Activated gamma-delta T cell treated with anti-CD3 and anti-CD28 coated beads, Interleukin-2, amount 50 U/mL, for 16 hours (primary cell): ENCODE results near the gene PIK3CD.
"Not testable (repeated sequence)": the region's sequence is repeated elsewhere in the genome, so short reads cannot be mapped to it uniquely, and the experiment has no call there.

Experiments
- DNase-seq: peaks from one replicate; pipeline ENCODE4 v3.0.0-alpha.2; 2020; ENCODE audit warnings: low read depth

The PIK3CD gene

GRCh38 chr1:9736241-9736640, 84.7 kb downstream of the PIK3CD start:
- DNase-seq: no peak

GRCh38 chr1:9737057-9737456, 85.5 kb downstream of the PIK3CD start:
- no peak for DNase-seq

- no peak for DNase-seq
Measured at GRCh38 chr1:9737671-9738070, 86.1 kb downstream of the PIK3CD start.

GRCh38 chr1:9744106-9744799, 92.7 kb downstream of the PIK3CD start:
- no peak for DNase-seq

- DNase-seq: no peak
Measured at GRCh38 chr1:9746211-9746610, 94.7 kb downstream of the PIK3CD start.

GRCh38 chr1:9746651-9747050, 95.1 kb downstream of the PIK3CD start:
- no peak for DNase-seq

- not testable (repeated sequence) for DNase-seq
Measured at GRCh38 chr1:9748391-9748790, 96.9 kb downstream of the PIK3CD start.

- no peak for DNase-seq
Measured at GRCh38 chr1:9749361-9749760, 97.8 kb downstream of the PIK3CD start.

- DNase-seq: no peak
Measured at GRCh38 chr1:9751971-9752370, 100.4 kb downstream of the PIK3CD start.

- no peak for DNase-seq
Measured at GRCh38 chr1:9753121-9753531, 101.6 kb downstream of the PIK3CD start.

GRCh38 chr1:9755441-9755995, 104.0 kb downstream of the PIK3CD start:
- no peak for DNase-seq

GRCh38 chr1:9758559-9759121, 107.1 kb downstream of the PIK3CD start:
- no peak for DNase-seq

- DNase-seq: no peak
Measured at GRCh38 chr1:9759939-9760338, 108.4 kb downstream of the PIK3CD start.

- DNase-seq: no peak
Measured at GRCh38 chr1:9760824-9761223, 109.3 kb downstream of the PIK3CD start.

GRCh38 chr1:9761855-9762254, 110.3 kb downstream of the PIK3CD start:
- DNase-seq: no peak

- DNase-seq: not testable (repeated sequence)
Measured at GRCh38 chr1:9762446-9762845, 110.9 kb downstream of the PIK3CD start.

GRCh38 chr1:9763914-9764313, 112.4 kb downstream of the PIK3CD start:
- no peak for DNase-seq

GRCh38 chr1:9764550-9764949, 113.0 kb downstream of the PIK3CD start:
- DNase-seq: no peak

GRCh38 chr1:9766759-9767442, 115.4 kb downstream of the PIK3CD start:
- no peak for DNase-seq

GRCh38 chr1:9767964-9768668, 116.6 kb downstream of the PIK3CD start:
- DNase-seq: no peak

GRCh38 chr1:9768983-9769382, 117.5 kb downstream of the PIK3CD start:
- no peak for DNase-seq

- no peak for DNase-seq
Measured at GRCh38 chr1:9770298-9770697, 118.8 kb downstream of the PIK3CD start.
